Posterior vena cava (tissue), 2 donors: ENCODE data around the gene PTMS. TPM values are rescaled to one million over a fixed set of nuclear protein-coding genes. Genes with fewer than 3 reads are reported as not detected.

Experiments used
- DNase-seq: peaks from one replicate; pipeline ENCODE4 v3.0.0-alpha.2; 2020; ENCODE audit warnings: low spot score
- intact Hi-C, 2 donors: fragments of 100-400 bp; cut with DNase I; formaldehyde crosslinking; loops; one replicate each; pipeline versions ENCODE4 v1.14.1 to v1.14.2; 2022 to 2023
- total RNA-seq, 2 donors: library from RNA; stranded (reverse); fragmentation: NEBNext Ultra II Directional; extraction: Animal tissue kit (Norgen Biotek cat#: 25700); gene quantifications; one replicate each; pipeline ENCODE4 v1.2.1, GENCODE V29; 2021
- donor health status: DM: yes; HTN: yes; CAD: no.
- donor health status: DM: yes; HTN: yes; CAD: no.

The PTMS gene
- total RNA-seq, 2 donors from 2014 or later: 373 to 398 TPM

DNA sequence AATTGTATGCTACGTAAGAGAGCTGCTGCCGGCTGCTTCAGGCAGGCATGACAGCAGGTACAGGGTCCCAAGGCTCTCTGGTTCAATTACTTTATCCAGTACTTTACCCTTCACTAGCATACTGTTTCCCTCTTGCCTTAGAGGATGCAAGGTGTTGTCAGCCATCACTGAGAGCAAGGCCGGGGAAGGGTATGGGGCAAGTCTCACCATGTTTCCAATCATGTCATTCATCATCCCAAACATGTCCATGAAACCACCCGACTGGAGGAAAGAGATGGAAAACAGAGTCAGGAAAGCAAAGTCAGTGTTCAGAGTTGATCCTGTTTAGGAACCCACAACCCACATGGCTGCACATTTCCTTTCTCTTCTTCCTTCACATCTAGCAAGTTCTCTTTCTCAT is 15.7 kb upstream of the PTMS start:
- intact Hi-C loops: no loop called here
- DNase-seq: no peak

DNA sequence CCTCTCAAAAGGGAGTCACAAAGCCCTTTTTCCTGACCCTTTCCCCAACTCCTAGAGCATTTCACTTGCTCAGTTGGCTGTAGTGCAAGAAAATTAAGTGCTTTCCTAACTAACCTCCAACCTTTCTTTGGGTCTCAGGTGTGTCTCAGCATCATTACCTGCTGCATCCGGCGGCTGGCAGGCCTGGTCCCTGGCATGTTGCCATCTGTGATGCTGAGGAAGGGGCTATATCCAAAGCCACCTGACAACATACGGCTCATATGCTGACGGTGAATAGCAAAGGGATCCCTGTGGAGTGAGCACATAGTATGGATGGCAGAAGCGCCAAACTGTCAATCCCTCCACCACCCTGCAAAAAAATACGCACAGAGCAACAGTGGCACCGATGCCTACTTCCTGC is 14.4 kb upstream of the PTMS start:
- no peak for DNase-seq
- intact Hi-C loops: loop anchor here in 1 of 2 donors (2.0 kb wide), 1 partner anchor 27 kb away; no protein-coding TSS in a partner anchor

DNA sequence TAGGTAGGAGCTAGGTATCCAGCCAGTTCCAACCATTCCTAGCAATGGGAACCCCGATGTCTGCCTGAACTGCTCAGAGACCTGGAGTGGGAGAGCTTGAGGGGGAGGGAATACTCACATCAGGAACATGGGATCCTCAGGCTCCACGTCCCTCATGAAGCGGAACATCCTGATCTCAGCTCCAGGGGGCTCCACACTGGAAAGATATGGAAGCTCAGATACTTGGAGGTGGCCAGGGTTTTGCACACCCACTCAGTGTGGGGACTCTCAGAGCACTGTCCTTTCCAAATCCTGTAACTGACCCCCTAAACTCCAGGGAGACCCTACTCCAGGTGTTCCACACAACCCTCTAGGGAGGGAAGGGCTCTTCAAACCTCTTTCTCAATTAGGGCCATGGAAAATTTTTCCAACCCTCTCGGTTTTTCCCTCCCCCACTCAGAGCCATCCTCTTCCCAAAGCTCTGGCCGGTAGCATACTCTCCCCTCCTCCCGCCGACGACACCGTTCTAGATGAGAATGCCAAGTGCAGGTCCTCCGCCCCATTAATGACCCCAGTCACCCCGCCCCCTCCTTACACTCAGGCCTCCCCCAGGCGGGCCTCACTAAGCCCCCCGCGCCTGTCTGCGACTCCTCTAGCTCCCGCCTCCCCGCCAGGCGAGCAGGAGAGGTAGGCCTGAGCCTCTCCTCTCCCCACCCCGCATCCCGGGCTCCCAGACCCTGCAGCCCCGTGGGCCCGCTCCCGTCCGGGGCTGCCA is 13.8 kb upstream of the PTMS start:
- intact Hi-C loops: loop anchor here in 1 of 2 donors (2.0 kb wide), 1 partner anchor 26 kb away; no protein-coding TSS in a partner anchor
- DNase-seq: no peak

DNA sequence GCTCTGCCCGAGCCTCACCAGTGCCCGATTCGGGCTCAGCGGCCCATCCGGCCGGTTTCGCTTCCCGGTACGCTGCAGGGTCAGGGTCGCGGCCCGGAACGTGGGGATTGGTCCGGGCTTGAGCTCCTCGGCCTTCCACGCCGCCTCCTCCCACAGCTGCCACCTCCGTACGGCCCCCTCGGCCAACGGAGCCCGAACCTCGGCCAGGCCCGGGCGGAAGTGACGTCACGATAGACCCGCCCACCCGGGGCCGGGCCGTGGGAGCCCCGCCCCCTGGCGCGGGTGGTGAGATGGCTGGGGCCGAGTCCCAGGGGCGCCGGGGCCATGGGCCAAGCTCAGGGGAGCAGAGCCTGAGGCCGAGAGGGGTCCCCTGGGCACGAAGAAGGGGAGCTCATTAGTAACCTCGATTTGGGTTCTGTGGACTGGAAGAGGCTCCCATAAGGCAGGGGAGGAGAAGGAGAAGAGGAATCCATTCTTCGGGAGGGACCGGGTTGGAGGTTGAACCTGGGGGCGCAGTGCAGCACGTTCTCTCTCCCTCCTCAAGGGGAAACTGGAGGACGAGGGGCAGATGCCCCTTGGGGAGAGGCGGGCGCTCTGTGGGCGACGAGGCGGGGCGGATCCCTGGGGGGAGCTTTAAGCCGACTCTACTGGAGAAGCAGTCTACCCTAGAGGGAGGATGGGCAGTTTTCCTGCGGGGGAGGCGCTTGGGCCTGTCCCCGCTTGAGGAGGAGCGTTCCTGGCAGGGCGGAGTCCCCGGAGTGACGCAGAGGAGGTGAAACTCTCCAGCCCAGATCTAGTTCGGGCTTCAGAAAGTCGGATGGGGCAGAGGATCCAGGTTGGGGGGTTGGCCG is 13.0 kb upstream of the PTMS start, which contains the start of gene MLF2:
TSS of gene MLF2 (minus strand) at position 221 of the 851 bp plus-strand sequence. CDS start 807 bp downstream, outside the sequence.
- intact Hi-C loops: loop anchor here in 1 of 2 donors (2.0 kb wide), 1 partner anchor 26 kb away; no protein-coding TSS in a partner anchor
- DNase-seq: peak; percentile 99

DNA sequence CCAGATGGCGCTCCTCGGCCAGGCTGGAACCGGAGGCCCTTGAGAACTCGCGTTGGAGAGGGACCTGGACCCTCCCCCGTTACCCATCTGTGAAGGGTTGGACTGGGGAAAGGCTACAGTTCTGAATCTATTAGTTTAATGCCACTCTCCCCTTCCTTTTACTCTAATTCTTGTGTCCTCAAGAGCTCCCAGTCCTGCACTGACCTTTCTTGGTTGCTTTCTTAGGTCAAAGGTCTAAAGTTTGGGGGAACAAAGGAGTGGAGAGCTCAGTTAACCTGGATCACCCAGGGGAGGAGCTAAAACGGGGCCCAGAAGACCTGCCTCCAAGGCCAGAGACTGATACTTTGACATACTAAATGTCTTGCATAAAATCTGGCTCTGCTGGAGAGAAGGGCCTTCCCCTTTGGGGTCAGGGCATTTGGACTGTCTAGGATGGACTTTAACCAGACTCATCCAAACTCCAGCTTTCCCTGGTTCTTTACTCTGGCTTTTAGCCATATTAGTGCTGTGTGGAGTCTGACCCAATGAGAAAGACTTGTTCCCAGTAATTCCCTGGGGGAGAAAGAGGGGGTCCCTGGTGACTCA is 12.3 kb upstream of the PTMS start:
- DNase-seq: no peak
- intact Hi-C loops: loop anchor here in 1 of 2 donors (2.0 kb wide), 1 partner anchor 25 kb away; no protein-coding TSS in a partner anchor

DNA sequence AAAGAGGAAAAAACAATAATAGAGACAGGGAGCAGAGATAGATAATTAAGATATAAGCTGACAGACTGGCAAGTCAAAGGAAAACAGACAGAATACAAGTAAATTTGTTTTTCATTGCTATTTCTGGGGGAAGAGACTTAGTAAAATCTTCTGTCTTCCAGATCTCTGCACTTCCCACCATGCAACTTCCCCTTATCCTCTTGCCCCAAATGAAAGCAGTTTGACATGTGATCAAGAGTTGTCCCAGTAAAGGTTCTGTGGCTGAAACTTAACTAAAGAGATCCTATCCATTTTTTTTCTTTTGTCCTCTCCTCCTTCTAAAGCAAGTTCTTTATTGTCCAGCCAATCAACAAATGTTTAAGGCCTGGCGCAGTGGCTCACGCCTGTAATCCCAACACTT is 11.8 kb upstream of the PTMS start:
- intact Hi-C loops: no loop called here
- DNase-seq: no peak

DNA sequence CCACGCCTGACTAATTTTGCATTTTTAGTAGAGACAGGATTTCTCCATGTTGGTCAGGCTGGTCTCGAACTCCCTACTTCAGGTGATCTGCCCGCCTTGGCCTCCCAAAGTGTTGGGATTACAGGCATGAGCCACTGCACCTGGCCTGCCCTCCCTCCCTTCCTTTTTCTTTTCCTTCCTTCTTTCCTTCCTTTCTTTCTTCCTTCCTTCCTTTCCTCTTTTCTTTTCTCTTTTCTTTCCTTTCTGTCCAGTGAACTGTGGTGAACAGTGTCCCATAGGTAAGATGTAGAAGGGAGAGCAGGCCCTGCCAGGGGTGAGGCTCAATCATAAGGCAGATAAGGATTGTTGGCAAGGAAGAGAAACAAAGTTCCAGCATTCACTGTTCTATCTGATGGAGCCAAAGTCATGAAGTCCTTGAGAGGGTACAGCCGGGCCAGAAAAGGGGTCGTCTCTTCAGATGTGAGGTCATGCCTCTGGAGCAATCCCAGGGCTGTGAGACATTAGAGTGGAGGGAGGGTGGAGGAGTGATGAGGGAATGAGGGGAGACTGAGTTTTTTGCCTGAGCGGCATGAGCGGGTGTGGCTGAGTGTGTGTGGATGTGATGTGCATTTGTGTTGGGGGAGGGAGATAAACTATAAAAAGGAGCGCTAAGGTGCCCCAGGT is 9.0 kb upstream of the PTMS start:
- intact Hi-C loops: no loop called here

DNA sequence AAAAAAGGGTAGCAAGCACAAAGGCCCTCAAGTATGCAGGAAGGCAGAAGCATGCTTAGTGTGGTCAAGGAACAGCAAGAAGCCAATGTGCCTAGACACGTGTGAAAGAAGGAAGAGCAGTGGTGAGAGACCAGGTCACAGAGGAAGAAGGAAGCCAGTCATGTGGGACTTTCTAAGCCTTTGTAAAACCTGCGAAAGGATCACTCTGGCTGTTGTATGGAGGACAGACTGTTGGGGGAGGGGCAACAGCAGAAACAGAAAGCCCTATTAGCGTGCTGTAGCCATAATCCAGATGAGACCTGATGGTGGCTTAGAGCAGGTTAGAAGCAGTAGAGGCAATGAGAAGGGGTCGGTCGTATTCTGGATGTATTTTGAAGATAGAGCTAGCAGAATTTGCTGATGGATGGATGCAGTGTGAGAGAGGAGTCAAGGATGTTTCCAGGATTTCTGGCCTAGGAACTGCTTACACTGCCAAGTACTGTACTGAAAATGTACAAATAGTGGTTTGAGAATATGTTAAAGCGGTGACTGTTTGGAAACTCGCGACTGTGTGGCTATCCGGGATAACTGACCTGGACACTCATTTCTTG is 7.6 kb upstream of the PTMS start:
- intact Hi-C loops: no loop called here
- DNase-seq: no peak

More for the DNA sequence above, 9.0 kb upstream of the PTMS start:
- DNase-seq: no peak

DNA sequence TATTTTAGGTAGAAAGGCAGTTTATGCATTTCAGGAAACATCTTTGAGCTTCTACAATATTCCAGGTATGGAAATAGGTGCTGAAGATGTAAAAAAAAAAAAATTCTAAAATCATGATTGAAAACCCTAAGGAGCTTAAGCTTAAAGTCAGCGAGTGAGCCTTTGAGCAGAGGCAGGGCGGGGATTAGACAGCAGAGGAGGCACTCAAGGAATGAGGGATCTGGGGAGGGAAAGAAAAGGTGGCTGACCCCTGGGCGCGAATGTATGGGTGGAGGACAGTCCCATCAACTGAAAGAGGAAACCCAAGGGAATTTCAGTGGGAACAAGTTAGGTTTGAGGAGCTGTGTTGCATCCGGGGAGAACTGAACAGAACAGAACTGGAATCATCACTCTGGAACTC is 6.4 kb upstream of the PTMS start:
- no peak for DNase-seq
- intact Hi-C loops: loop anchor here in 1 of 2 donors (5.0 kb wide), 1 partner anchor 78 kb away; no protein-coding TSS in a partner anchor

DNA sequence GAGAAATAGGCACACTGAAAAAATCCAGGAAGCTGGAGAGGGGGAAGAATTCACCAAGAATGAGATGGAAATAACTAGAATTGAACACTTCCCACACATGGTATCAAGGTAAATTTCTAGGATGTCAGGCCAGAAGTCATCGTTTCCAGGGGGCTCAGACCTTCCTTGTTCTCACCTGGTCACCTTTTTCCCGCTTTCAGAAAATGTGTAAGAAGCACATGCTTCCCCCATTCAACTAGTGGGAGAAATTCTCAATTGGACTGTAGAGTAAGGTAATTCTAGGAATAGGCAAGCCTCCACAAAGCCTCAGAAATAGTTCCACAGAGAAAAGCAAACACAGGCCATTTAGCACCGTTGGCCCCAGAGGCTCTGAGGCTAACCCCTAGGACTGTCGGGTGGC is 2.8 kb upstream of the PTMS start:
- no peak for DNase-seq
- intact Hi-C loops: loop anchor here in 1 of 2 donors (5.0 kb wide), 1 partner anchor 74 kb away; no protein-coding TSS in a partner anchor

DNA sequence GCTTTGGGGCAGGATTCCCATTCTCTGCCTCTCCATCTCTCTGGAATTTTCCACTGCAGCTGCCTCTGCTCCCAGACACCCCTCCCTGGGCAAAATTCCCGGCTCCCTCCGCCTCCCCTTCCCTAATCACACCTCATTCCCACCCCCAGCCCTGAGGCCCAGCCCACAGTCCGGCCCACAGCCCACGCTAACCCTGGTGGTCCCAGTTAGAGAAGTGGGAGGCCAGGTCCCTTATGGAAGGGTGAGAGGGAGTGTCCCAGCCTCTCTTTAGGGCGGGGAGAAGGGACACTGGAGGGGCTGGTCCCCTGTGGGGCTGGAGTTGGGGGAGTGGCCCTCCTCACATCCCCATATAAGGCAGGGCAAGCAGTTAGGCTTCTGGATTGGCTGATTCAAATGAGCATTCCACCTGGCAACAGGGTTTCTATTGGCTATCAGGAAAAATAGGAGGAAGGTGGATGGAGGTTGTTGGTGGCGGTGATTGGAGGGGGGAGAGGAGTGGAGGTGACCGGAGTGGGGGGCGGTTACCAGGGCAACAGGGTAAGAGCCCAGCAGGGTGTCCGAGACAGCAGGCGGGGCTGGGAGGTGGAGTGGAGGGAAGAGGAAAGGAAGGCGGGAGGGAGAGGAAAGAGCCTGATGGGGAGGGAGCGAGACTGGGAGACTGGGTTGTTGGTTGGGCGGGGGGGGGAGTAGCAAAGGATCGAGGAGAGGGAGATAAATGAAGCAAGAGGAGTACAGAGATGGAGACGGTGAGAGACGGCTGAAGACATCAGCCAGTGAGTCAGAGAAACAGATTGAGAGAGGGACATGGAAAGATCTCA is 1.9 kb upstream of the PTMS start:
- intact Hi-C loops: loop anchor here in 1 of 2 donors (5.0 kb wide), 1 partner anchor 73 kb away; no protein-coding TSS in a partner anchor
- DNase-seq: peak; percentile 97

DNA sequence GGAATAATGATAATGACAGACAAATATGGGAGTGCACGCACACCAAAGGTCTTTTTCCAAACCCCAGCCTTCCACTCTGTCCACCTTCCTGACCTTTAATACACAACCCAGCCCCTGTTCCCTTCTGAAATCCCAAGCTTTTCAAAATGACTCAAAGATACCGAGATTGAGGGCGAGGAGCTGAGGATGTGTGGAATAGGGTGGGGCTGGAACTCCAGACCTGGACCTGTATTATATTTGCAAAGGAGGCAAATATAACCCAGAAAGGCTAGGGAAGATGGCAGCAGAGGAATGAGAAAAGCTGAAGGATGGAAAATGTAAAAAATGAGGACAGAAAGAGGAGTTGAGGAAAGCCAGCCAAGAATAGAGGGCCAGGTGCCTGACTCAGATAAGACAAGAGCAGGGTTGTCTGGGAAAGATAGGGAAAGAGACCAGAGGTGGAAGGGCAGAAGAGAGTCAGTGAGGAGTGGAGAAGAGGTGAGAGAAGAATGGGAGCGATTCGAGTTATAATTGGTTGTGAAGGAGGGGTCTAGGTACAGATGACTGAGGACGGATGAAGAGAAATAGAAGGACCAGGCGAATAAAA is 1.0 kb upstream of the PTMS start:
- intact Hi-C loops: no loop called here

DNA sequence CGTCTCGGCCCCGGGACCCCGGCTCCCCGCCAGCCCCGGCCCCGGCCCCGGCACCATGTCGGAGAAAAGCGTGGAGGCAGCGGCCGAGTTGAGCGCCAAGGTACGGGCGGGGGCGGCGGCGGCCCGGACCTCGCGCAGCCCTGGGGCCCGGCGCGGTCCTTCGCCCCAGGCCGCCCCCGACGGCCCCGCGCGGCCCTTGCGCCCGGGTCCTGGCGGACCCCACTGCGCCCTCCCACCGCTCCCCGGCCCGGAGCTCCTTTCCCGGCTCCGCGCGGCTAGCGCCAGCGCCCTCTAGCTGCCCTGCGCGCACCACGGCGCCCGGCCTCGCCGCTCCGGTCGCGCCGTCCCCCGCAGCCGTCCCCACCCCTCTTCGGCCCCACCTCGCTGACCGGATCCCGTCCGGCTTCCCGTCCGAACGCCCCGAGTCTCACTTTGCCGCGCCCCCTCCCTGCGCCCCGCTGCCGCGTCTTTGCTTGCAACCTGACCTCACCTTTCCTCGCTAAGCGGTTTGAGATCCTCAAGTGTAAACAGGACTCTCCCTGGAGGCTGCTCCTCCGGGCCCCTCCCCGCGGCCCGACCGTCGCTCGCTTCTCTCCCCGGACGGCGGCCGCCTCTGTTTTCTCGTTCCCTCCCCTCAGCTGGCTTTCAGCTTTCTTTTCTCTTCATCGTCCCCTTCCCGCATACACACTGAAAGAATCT is 637 bp downstream of the PTMS start:
- DNase-seq: peak; percentile 94
- intact Hi-C loops: no loop called here

More for the DNA sequence above, 1.0 kb upstream of the PTMS start:
- DNase-seq: no peak

DNA sequence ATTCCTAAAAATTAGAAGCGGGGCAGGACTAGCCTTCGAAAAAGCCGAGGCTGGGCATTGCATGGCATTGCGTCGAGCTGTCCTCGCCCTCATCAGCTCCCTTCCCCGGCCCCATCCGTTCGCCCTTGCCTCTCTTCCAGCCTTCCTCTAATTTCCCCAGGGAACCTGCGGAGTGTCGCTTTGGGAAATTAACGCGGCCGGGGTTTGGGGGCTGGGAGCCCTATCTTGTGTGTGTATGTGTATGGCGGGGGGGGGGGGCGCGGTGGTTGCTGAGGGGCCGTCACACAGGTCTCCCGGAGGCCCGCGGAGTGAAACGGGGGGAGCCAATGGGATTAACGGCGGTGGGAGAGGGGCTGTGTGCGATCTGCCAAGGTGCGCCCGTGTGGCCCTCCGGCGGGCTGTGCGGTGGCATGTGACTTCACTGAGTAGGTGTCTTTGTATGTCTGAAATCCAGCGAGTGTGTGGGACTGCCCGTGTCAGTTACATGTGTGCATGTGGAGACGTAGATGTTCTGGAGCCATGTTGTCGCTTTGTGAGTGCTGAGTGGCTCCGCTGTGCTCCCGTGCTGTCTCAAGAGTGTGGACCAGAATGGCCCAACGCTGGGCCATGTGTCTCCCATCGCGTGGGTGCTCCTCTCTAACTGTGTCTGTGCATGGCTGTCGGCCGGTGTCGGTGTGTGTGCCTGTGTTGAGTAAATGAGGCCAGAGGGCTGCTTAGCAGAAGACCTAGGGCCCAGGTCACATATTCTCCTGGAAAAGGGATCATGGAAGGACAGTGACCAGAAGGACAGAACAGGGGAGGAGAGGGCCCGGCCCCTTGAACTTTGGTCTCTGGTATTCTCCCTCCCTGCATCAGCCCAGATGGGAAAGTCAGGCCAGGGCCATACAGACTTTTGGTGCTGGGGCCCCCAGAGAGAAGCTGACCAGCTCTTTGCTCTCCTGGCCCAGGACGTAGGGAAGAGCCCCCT is 1.5 kb downstream of the PTMS start:
- DNase-seq: peak; percentile 80
- intact Hi-C loops: no loop called here

DNA sequence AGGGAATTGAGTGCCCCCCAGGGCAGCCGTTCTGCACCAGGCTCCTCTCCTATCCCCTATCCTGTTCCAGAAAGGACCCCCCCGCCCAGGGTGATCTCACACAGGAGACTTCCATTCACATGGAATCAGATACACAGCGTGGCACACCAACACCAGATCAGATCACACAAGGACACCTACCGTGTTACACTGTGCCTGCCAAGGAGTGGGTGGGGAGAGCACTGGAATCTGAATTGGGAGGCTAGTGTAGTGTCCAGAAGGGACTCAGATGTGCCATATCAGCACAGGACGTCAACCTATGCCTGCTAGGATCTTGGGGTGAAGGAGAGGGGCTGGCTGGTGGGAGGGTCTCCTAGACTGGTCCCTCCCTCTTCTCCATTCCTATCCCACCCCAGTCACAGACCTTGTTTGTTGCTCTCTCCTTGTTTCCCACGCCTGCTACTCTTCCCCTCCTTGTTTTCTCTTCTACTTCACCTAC is 2.3 kb downstream of the PTMS start:
- intact Hi-C loops: no loop called here

DNA sequence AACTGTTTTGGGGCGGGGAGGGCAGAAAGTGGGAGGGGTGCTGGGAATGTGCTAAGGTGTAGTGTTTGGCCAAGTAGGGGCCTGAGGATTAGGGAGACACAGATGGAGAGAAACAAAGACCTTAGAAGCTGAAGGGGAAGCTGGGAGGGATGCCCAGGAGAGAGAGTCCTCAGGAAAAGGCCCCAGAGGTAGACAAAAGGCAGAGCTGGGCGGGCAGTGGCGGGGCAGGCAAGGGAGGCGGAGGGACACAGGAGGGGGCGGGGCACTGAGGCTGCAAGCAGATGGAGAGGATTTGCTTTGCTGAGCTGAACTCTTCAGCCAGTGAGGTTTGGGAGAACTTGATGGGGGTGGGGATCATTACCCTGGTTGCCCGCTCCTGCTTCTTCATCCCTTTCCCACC is 2.8 kb downstream of the PTMS start:
- intact Hi-C loops: no loop called here
- peak; percentile 78 for DNase-seq

More for the DNA sequence above, 2.3 kb downstream of the PTMS start:
- DNase-seq: no peak
